HG03460 (cell line): ENCODE data around the gene DUOX2.

Experiments used
- ATAC-seq: cut with Tn5 transposase; IDR thresholded peaks from one replicate; pipeline ENCODE4 v1.9.1; 2021; ENCODE audit not compliant: unreplicated experiment

DUOX2 gene

DNA sequence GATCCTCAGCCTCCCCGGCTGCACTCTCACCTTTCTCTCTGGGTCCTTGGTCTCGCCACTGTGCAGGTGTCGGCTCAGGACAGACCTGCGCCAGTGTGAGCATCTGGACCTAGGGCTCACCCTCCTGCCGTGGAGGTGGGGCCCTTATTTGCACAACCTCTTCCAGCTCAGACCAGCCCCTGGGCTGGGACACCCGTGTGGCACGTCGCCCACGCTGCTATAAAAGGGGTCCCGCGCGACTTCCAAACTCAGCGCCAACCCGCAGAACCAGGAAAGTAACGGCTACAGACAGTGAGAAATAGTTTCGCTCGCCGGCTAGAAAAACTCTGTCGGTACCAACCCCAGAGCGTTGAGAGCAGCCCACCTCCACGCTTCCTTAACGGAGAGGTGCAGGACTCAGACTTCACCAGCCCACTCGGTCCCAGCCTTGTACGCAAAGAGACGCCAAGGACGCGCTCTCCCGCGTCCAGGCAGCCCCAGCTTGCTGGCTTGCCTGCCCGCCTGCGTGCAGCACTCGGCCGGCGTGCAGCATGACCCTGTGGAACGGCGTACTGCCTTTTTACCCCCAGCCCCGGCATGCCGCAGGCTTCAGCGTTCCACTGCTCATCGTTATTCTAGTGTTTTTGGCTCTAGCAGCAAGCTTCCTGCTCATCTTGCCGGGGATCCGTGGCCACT is at the start of gene DUOX2, which contains the start of gene DUOXA2:
Gene DUOX2 (minus strand): TSS at position 97 of the 675 bp plus-strand sequence. CDS start 761 bp downstream, outside the sequence.
Gene DUOXA2 (plus strand): TSS at position 251 of the 675 bp plus-strand sequence. CDS start 280 bp downstream, at position 531.
- ATAC-seq = no peak

DNA sequence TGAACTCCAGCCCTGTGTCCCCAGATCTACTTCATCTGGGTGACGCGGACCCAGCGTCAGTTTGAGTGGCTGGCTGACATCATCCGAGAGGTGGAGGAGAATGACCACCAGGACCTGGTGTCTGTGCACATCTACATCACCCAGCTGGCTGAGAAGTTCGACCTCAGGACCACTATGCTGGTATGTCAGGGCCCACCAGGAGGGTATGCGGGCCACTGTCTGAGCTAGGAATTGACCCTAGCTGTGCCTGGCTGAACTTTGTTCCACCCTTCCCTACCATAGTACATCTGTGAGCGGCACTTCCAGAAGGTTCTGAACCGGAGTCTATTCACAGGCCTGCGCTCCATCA is 49.5 kb upstream of the DUOX2 start:
- ATAC-seq = no peak

DNA sequence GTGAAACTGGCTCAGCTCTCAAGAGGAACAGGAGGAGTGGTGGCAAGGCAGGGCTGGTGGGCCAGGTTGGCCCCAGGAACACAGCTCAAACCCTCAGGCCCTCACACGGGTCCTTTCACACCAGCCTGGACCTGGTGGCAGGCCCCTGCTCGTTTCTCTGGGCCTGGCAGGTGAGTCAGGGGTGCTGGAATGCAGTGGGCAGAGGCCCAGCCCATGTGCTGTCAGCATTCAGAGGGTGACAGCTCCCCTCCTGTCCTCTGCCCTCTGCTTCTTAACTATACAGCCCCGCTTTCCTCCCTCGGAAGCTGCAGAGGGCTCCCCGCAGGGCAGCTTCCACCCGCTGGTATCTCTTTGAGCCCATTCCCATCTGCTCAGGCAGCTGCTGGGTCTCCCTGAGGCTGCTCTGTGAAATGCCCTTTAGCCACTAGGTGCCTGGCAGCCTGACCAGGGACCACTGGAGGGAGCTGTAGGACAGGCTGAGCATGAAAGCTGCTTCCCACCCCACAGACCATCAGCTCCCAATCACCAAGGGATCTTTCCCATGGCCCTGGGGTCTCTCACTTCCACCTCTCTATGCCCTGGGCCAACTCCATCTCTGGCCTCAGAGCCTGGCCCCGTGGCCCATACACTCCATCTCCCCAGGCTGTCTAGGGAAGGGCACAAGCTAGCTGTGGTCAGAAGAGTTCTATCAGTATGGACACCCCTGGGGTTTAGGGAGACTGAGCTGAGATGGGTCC is 49.0 kb upstream of the DUOX2 start:
- ATAC-seq = no peak

DNA sequence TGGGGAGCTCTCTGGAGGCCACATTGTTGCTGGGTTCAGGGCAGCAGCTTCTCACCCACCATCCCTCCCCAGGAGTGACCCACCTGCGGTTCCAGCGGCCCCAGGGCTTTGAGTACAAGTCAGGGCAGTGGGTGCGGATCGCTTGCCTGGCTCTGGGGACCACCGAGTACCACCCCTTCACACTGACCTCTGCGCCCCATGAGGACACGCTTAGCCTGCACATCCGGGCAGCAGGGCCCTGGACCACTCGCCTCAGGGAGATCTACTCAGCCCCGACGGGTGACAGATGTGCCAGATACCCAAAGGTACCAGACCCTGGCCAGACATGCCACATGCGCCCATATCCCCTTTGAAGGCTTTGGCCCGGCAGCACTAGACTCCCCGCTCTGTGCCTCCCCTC is 47.7 kb upstream of the DUOX2 start:
- no peak for ATAC-seq

DNA sequence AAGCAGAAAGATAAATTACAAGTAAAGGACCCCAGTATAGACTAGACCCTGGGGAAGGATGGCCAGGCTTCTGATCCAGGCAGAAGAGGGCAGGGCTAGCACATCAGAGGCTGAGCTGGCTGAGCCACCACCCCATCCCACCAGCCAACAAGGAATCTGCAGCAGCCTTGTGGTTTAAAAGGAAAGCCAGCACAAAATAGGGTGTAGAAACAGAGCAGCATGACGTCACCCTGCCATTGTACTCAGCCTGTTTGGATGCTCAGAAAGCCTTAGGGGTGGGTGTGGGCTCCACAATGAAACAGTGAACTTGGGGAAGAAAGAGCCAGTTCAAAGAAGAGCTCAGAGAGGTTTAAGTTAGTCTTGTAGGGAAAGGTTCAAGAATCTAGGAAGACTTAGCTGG is 44.0 kb upstream of the DUOX2 start:
- no peak for ATAC-seq

DNA sequence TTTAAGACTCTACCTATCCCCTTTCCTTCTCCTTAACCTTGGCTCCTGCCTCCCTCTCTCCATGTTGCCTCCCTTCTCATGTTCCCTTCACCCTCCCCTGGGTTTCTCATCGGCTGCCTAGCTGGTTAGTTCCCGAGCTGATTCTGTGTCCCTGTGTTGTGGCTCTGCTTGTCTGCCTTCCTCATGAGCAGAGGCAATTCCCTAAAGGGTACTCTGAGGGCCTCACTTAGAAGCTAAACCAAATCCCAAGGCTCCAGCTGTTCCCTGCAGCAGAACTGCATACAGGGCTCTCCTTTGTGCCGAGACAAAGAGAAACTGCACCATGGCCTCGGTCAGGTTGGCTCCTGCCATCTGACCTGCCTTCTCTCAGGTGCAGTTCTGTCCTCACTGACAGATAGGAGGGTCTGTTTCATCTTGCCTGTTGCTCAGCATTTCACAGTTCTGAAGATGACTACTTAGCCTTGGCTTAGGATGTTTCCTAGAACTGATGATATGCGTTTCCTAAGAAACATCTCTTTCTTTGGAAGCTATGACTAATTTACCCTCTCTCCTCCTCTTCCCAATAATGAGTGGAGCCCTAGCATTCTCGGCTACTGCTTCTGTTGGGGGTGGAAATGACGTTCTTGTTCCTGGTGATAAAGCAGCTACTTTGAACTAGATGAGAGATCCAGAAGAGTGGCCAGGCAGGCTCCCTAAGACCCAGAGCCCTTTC is 42.9 kb upstream of the DUOX2 start:
- ATAC-seq = no peak

DNA sequence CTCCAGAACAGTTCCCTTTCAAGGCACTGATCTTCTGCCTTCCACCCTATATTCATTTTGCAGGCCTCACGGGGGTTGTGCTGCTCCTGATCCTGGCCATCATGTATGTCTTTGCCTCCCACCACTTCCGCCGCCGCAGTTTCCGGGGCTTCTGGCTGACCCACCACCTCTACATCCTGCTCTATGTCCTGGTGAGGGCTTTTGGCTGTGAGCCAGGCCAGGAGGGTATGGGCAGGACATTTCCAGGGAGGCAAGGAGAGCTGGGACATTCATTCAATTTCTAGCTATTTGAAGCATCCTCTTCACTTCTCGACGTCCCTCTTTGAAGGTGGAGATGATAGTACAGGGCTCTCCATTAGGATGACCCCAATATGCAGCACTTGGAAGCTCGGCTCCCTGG is 41.8 kb upstream of the DUOX2 start:
- ATAC-seq = no peak

DNA sequence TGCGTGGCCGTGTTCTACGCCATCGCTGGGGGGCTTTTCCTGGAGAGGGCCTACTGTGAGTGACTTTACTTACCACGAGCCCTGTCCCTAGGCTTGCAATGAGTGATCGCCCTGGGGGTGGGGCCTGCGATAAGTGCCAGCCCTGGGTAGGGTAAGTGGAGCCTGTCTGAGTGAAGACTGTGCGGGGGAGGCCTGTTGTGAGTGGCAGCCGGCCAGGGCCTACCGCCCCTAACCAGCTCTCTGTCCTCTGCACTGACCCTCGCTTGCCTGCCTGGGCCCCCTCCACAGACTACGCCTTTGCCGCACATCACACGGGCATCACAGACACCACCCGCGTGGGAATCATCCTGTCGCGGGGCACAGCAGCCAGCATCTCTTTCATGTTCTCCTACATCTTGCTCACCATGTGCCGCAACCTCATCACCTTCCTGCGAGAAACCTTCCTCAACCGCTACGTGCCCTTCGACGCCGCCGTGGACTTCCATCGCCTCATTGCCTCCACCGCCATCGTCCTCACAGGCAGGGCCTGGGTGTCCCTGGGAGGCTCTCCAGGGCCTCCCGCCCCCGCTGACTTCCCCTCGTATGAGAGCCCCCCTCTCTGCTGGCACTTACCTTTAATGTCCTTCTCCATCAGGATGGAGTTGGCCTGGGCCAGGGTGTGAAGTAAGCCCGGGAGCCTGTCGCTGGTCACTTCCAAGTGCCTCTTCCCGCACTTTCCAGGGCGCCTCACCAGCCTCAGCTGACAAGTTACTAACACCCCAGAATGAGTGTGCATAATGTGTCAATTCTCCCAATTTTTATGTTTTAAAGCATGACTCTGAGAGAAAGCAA is 38.2 kb upstream of the DUOX2 start:
- ATAC-seq = no peak

DNA sequence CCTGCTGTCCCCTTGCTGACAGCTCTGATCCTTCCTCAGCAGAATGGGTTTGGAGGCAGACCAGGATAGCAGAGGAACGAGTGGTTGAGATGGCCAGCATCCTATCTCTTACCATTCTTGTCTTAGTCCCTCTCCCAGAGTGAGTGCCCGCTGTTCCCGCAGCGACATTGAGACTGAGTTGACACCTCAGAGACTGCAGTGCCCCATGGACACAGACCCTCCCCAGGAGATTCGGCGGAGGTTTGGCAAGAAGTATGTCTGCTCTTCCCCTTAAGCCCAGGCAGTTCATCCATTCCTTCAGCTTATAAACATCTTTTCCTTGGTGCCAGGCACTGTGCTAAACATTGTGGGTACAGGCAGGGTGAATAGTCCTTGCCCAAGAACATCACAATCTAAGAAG is 37.0 kb upstream of the DUOX2 start:
- ATAC-seq = no peak

DNA sequence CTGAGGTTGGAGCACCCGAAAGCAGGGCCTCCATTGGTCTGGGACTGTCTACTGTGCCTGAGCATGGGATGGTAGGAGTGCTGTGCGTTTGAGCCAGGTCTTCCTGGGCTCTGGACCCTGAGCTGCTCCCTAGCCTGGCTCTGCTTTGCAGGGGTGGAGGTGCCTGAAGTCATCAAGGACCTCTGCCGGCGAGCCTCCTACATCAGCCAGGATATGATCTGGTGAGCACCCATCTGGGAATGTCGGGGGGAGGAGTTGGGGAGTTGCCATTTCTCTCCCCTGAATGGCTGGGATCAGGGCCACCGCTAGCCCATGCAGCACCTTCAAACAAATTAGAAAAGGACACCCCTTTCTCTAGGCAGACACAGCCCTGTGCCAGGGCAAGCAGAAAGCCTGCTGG is 36.5 kb upstream of the DUOX2 start:
- no peak for ATAC-seq

DNA sequence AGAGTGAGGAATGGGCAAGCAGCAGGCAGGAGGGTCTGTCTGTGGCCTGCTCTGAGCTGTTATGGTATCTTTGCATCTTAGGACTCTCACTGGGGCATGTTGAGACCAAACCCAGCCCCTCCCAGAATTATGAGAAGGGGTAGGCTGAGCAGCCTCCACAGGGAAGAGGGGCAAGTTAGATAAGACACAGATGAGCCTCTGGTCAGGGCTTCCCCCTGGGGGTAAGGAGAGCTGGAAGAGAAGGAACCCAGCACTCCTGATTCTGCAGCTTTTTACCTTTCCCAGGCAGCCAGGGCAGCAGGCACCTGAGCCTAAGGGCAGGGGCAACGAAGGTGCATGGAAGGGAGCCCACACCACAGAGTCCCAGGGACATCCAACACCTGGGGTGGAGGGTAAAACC is 35.1 kb upstream of the DUOX2 start:
- no peak for ATAC-seq

DNA sequence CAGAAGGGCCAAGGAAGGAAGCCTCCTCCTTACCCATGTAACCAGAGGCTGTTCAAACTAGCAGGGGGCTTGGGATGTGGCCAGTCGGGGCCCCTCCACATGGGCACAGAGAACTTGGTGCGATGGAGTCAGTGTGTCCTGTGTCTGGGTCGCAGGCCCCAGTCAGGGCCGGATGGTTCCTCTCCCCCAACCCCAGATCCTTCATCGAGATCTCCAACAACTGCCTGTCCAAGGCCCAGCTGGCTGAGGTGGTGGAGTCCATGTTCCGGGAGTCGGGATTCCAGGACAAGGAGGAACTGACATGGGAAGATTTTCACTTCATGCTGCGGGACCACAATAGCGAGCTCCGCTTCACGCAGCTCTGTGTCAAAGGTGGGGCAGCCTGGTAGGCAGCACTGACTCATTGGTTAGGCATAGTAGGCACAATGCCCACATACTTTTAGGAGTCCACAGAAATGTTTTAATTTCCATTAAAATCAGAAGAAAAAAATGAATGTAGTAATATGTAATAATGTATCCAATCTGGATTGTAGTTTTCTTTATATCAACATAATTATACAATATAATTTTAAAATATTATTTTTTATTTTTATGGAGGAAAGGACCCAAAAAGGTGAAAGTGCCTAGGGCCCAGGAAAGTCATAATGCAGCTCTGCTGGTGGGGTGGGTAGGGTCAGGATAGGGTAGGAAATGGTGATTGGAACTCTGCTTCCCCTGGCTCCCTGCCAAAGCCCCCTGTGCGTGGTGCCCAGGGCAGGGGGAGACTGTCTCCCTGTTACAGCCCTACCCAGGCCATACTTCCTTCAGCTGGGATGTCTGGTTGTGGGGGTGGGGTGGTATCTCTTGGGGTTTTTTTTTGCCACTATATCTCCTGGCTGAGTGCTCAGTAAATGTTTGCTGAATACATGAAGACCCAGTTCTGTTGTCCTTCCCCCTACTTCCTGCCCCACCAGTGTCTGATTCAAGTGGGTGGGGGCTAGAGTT is 34.4 kb upstream of the DUOX2 start:
- no peak for ATAC-seq

DNA sequence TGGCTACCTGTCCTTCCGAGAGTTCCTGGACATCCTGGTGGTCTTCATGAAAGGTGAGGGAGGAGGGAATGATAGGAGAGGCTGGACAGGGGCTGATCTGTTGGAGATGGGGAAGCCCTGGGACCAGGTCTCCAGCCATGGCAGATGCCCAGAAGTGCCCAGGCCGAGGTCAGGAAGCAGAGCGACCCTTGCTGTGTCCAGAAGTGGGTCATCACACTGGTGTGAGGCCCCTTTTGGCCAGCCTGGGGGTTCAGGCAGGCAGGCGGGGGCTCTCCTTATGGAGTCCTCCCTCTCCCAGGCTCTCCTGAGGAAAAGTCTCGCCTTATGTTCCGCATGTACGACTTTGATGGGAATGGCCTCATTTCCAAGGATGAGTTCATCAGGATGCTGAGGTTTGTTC is 33.6 kb upstream of the DUOX2 start:
- no peak for ATAC-seq

DNA sequence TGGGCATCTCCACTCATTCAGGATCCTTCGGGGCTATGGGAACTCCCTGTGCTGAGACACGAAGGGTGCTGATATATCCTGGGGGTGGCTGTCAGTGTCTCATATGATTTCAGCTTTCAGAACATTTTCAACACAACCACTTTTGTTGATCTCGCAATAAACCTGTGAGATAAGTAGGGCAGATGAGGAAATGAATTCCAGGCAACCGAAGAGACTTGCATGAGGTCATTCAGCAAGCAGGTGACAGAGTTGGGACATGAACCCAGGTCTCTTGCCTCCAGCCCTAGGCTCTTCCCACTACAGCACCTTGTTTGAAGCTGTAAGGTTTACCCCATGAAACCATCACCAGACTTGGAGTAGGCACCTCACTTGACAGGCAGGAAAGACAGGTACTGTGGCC is 32.4 kb upstream of the DUOX2 start:
- no peak for ATAC-seq

DNA sequence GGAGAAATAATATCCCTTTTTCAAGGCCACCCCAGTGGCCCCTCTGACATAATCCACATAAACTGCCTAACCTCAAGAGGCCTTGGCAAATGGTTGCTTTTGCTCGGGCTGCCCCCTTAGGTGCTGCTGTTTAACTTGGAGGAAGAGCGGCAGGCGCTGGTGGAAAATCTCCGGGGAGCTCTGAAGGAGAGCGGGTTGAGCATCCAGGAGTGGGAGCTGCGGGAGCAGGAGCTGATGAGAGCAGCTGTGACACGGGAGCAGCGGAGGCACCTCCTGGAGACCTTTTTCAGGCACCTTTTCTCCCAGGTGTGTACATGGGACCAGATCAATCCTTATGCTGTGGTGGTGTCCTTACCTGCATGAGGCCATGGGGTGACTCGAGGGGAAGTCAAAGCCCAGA is 30.8 kb upstream of the DUOX2 start:
- no peak for ATAC-seq

DNA sequence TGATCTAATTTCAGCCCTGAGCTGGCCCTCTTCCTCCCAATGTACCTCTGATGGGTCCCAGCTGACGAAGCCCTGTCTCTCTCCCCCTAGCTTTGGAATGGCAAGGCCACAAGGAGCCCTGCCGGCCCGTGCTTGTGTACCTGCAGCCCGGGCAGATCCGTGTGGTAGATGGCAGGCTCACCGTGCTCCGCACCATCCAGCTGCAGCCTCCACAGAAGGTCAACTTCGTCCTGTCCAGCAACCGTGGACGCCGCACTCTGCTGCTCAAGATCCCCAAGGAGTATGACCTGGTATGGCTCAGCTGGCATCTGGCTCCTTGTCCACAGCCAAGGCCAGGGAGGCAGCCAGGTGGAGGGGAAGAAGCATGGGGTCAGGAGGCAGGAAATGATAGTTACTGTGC is 30.0 kb upstream of the DUOX2 start:
- ATAC-seq = no peak

DNA sequence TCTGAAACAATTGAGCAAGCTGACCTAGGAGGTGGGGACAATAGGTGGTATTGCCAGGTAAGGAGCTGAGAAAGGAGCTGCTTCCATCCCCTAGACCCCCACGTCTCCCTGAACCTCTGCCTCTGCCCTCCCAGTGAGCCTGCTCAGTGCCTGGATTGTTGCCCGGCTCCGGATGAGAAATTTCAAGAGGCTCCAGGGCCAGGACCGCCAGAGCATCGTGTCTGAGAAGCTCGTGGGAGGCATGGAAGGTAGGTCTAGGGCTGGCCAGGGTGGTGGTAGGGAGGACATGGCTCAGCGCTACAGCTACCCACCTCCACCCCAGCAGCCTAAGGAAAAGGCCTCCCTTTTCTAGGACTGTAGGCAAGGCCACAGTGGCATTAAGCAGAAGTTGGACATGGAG is 29.1 kb upstream of the DUOX2 start:
- no peak for ATAC-seq

DNA sequence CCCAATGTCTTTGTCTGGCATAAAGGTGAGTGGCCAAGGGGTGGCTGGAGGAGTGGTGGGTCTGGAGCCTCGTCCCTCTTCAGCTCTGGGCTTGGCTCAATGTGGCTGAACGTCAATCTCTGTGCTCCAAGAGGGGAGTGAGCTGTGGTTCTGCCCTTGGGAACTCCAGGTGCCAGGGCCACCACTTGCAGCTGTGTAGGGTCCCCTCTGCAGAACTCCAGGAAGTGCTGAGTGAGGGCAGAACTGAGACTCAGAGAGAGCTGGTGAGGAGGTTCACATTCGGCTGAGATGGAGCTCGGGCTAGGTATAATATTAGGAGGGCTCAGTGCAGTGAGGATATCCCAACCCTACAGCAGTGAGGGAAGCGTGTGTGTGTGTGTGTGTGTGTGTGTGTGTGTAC is 27.4 kb upstream of the DUOX2 start:
- ATAC-seq = no peak

DNA sequence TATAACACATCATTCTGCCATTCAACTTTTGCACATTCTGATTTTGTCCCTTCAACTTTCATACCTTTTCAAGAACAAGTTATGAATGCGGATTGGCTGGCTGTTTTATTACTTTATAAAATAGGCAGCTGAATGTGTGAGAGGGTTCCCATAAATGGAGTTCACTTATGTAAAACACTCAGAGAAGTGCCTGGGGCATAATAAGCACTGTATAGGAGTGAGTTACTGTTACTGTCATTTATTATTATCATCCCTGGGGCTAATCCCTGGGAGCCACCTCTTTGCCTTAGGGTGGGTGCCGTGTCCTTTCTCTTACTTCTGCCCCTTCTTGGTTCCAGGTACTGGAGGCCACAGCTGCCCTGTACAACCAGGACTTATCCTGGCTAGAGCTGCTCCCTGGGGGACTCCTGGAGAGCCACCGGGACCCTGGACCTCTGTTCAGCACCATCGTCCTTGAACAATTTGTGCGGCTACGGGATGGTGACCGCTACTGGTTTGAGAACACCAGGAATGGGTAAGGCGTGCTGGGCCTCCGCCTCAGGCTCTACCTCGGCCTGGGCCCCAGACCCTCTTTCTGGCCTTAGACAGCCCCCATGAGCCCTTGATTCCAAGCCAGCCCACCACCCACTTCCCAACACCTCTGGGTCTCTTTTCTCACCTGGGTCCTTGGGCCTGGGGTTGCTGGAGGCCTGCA is 26.7 kb upstream of the DUOX2 start:
- ATAC-seq = no peak
